ENCODE results near the gene ATP12A.

Gene ATP12A

GRCh38 chr13:24688111-24688510 lies 7.9 kb downstream of the ATP12A start:
- no peak for DNase-seq (ENCODE audit: low read depth)

DNA sequence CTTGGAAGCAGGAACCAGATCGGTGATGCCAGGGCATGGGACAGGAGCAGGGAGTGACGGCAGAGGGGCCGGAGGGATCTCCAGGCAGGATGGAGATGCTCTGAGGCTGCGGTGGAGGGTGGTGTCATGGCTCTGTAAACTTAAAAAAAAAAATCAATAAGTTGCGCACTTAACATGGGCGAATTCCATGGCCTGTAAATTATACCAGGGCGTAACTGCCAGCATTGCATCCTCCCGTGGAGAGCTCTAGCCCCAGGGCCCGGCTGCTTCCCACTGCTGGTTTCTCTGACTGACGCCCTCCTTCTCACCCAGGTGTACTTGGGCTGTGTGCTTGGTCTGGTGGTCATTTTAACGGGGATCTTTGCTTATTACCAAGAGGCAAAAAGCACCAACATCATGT lies 8.7 kb downstream of the ATP12A start:
- DNase-seq (ENCODE audit: low read depth) = no peak

- no peak for DNase-seq (ENCODE audit: low read depth)
Measured at GRCh38 chr13:24691381-24691780, 11.2 kb downstream of the ATP12A start.

DNA sequence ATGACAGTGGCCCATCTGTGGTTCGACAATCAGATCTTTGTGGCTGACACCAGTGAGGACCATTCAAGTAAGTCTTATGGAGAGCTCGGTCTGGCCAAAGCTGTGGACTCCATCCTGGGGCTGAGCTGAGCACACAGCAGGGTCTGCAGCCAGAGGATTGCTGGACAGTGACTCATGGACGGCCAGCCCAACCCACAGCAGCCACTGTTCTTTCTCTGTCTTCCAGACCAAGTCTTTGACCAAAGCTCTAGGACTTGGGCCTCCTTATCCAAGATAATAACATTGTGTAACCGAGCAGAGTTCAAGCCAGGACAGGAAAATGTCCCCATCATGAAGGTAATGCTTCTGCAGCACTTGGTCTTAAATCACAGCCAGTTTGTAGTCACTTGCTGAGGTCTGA lies 12.4 kb downstream of the ATP12A start:
- no peak for DNase-seq (ENCODE audit: low read depth)

DNA sequence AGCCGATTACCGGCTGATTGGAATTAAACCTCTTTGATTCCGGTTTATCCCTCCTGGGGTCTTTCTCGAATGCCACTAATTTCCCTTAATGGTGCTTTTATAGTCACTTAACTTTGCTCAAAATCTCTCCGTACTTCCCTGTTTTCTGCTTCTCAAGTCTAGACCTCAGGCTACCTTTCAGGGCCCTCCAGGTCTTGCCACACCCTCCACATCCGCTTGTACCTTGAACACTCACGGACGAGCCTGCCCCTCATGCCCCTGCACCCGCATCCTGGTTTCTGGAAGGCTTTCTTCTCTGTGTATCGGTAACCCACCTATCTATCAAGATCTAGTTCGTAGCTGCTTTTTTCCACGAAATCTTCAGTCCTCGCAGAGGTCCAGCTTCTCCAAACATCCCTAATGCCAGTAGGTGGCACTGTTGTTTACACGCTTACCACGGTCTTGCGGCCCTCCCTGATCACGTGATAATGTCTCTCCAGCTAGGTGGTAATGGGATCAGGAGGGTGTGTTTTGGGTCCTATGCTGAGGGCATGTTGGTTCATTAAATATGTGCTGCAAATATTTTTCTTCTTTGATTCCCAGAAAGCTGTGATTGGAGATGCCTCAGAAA lies 13.8 kb downstream of the ATP12A start:
- peak; percentile 20 for DNase-seq (ENCODE audit: low read depth)

- DNase-seq (ENCODE audit: low read depth) = no peak
Measured at GRCh38 chr13:24694907-24695306, 14.7 kb downstream of the ATP12A start.

DNA sequence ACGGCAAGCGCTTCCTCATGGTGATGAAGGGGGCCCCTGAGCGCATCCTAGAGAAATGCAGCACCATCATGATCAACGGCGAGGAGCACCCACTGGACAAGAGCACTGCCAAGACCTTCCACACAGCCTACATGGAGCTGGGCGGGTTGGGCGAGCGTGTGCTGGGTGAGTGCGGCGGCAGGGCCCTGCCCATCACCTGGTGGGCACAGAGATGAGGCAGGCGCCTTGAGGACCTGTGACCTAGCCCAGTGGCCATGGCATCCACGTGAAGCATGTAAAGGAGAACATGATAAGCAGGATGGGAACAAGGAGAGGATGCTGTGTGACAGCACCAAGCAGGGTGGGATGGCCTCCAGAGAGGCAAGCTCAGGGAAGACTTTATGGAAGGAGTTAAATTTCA lies 18.5 kb downstream of the ATP12A start:
- no peak for DNase-seq (ENCODE audit: low read depth)

GRCh38 chr13:24699541-24699940 lies 19.3 kb downstream of the ATP12A start:
- DNase-seq (ENCODE audit: low read depth) = no peak

GRCh38 chr13:24700539-24700938 lies 20.3 kb downstream of the ATP12A start:
- DNase-seq (ENCODE audit: low read depth) = no peak

- no peak for DNase-seq (ENCODE audit: low read depth)
Measured at GRCh38 chr13:24706886-24707585, 26.8 kb downstream of the ATP12A start.

DNA sequence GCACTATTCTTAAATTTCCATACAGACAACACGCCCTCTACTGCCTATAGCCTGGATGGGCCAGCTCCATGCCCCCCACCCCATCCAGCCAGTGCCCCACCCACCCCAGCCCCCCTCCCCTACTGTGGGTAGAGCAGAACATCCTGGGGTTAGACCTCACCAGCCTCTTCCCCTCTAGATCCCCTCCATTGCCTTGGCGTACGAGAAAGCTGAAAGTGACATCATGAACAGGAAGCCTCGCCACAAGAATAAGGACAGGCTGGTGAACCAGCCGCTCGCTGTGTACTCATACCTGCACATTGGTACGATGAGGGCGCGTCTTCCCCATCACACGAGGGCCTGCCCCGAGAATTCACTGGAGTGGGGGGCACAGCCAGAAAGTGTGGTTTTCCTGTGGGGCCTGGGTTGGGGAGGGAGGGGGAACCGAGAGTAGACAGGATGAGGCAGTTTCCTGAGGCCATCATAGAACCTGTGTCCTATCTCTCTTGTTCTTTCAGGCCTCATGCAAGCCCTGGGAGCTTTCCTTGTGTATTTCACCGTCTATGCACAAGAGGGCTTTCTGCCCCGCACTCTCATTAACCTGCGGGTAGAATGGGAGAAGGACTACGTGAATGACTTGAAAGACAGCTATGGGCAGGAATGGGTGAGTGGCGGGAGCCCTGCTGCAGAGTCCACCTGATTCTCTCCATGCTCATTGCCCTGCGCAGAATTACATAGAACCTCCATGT lies 29.1 kb downstream of the ATP12A start:
- peak; percentile 37 for DNase-seq (ENCODE audit: low read depth)

DNA sequence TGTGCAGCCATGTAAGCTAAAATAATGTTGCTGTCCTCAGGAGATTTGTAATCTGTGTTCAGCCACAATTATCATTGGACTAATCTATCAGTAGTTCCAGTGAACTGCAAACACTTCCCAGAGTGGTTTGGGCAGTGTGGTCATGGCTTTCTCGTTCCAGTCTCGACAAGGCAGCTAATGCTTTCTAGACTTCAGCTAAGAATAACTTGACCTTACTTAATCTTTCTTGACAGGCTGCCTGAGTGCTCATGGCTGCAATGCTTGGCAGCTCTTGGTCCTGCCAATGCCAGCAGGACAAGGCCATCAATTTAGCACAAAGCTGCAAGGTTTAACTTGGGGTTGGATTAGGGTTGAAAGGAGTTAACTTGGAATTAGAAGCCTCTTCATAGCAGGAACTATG lies 32.8 kb downstream of the ATP12A start:
- no peak for DNase-seq (ENCODE audit: low read depth)

GRCh38 chr13:24716011-24716410 lies 35.8 kb downstream of the ATP12A start:
- no peak for DNase-seq (ENCODE audit: low read depth)

DNA sequence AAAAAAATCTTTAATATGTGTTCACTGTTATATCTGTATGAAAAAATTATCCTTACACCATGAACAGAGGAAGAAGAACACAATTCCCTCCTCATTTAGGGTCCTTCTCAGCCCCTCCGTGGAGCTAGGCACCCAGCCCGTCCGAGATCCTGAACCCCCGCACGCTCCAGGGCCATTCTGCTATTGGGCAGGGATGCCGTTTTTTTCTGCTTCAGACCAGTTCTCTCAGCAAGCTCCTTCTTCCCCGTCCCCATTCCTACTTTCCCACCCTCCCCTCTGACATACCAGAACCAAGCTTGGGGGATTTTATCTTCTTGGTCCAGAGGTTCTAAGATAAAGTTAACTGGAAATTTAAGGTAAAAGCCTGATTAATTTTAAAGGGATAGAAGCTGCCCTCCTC lies 36.2 kb downstream of the ATP12A start:
- no peak for DNase-seq (ENCODE audit: low read depth)

DNA sequence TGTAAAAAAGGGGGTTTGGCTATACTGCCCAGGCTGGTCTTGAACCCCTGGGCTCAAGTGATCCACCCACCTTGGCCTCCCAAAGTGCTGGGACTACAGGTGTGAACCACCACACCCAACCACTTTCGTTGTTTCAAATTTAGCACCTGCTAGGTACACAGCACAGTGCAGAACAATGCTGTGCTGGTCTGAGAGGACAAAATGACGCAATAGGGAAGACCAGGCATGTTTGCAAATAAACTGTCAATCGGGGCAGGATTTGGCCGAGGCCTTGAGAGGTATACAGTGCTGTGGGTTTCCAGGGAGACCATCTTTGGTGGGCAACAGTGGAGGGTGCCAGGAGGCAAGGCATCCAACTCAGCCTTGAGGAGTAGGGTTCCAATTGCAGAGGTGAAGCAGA lies 37.0 kb downstream of the ATP12A start:
- DNase-seq (ENCODE audit: low read depth) = no peak

GRCh38 chr13:24718192-24718965 lies 38.2 kb downstream of the ATP12A start:
- DNase-seq (ENCODE audit: low read depth) = no peak

- DNase-seq (ENCODE audit: low read depth) = no peak
Measured at GRCh38 chr13:24719139-24719538, 38.9 kb downstream of the ATP12A start.

GRCh38 chr13:24723206-24723605 lies 43.0 kb downstream of the ATP12A start:
- no peak for DNase-seq (ENCODE audit: low read depth)

DNA sequence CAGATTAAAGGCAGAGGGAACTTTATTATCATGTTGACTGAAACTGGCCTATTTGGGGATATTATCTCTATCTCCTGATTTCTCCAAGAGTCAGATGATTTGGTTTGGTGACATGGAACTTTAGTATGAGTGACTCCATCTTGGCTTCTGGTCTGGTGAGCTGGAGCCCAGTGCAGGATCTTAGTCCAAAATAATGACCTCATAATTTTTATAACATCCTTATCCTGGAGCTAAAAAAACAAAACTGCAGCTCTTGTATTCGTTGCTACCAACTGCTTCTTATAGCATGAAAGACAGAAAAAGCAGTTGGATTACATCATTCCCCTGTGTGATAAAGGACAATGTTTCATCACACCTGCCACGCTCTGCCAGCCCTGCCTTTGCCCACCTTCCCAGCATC lies 44.5 kb downstream of the ATP12A start:
- no peak for DNase-seq (ENCODE audit: low read depth)

- DNase-seq (ENCODE audit: low read depth) = no peak
Measured at GRCh38 chr13:24725379-24725778, 45.2 kb downstream of the ATP12A start.

- peak; percentile 64 for DNase-seq (ENCODE audit: low read depth)
Measured at GRCh38 chr13:24727731-24728601, 47.8 kb downstream of the ATP12A start.

All from T follicular helper cell (primary cell).